Esophagus muscularis mucosa (tissue), 4 donors: ENCODE results near the gene SELENOH. TPM values are rescaled to one million over a fixed set of nuclear protein-coding genes. Genes with fewer than 3 reads are reported as not detected.

ENCODE experiments used
- DNase-seq: peaks from one replicate; pipeline ENCODE4 v3.0.0-alpha.2; 2017; ENCODE audit errors: extremely low spot score
- H3K27ac ChIP-seq, 4 donors: fragments of 200-600 bp; sonication (generic); replicated peaks in 1 of 4; 1 replicate in 3 of 4; 2 replicates in 1 of 4; pipeline ENCODE4 v1.5.1; 2016 to 2019; ENCODE audit warnings: mild to moderate bottlenecking in 1 of 4
- H3K27me3 ChIP-seq, 4 donors: fragments of 200-600 bp; sonication (generic); one replicate each; pipeline versions ENCODE4 v1.5.1 to v1.6.0; 2016 to 2019
- H3K36me3 ChIP-seq, 4 donors: fragments of 200-600 bp; sonication (generic); one replicate each; pipeline ENCODE4 v1.5.1; 2016 to 2019
- H3K4me1 ChIP-seq, 4 donors: fragments of 200-600 bp; sonication (generic); one replicate each; pipeline ENCODE4 v1.5.1; 2016 to 2019
- H3K4me3 ChIP-seq, 4 donors: fragments of 200-600 bp; sonication (generic); 1 replicate in 2 of 4; 2 replicates in 2 of 4; pipeline ENCODE4 v1.5.1; 2016 to 2019; ENCODE audit warnings: mild to moderate bottlenecking in 4 of 4, moderate library complexity in 1 of 4
- H3K9me3 ChIP-seq, 4 donors: fragments of 200-600 bp; sonication (generic); 1 replicate in 3 of 4; 2 replicates in 1 of 4; pipeline ENCODE4 v1.5.1; 2016 to 2019
- CTCF ChIP-seq, 3 experiments: fragments of 200-600 bp in 2 of 3; fragments of 450-650 bp in 1 of 3; sonication (generic) in 2 of 3; IDR thresholded peaks; one replicate each; pipeline ENCODE4 v1.5.1; 2017 to 2019; ENCODE audit warnings: antibody characterized with exemption in 3 of 3, mild to moderate bottlenecking in 2 of 3, moderate library complexity in 1 of 3
- EP300 ChIP-seq: sonication (generic); formaldehyde crosslinking; IDR thresholded peaks from one replicate; pipeline ENCODE4 v1.6.1; 2017; ENCODE audit warnings: antibody characterized with exemption
- POLR2A ChIP-seq: fragments of 450-650 bp; IDR thresholded peaks from one replicate; pipeline ENCODE4 v1.6.1; 2017; ENCODE audit warnings: antibody characterized with exemption, moderate library complexity, mild to moderate bottlenecking, low read depth
- POLR2AphosphoS5 ChIP-seq, 2 donors: sonication (generic); formaldehyde crosslinking; IDR thresholded peaks; one replicate each; pipeline ENCODE4 v1.6.1; 2017; ENCODE audit warnings: antibody characterized with exemption in 2 of 2
- WGBS: methylation state at CpG from one replicate; pipeline ENCODE4 v1.1.5; 2018; 5-methylcytosine and 5-hydroxymethylcytosine counted together
- intact Hi-C: fragments of 100-400 bp; cut with DNase I; formaldehyde crosslinking; loops from one replicate; pipeline ENCODE4 v1.15.1; 2023
- total RNA-seq, 4 donors: library from RNA; depleted of rRNA; stranded (reverse); fragments of >200 nt; gene quantifications; one replicate each; pipeline versions ENCODE4 v1.1.0 to v1.2.1, GENCODE V29; 2016

SELENOH gene
- total RNA-seq, 4 donors from 2014 or later: 71.4 to 109 (median 82.6) TPM

GRCh38 chr11:57777969-57778317 is 36.7 kb downstream of the SELENOH start:
- Histone ChIP-seq H3K27me3 (no peaks in the 10 kb centered on the region), H3K4me3 (peak overlapping the region; percentile 5 to 33 (median 27)), H3K27ac (peak overlapping the region; percentile 75 to 82 (median 78)), H3K9me3 (no peaks in the 10 kb centered on the region), H3K36me3 (no peaks in the 10 kb centered on the region), H3K4me1 (peaks cover 99 to 100% (median 100%) of the 10 kb centered on the region in 4 donors)
- intact Hi-C loops: no loop called here
- 16% methylated on average over 3 of the region's 3 CpGs for WGBS
- no peak for DNase-seq
- TF ChIP-seq CTCF (IDR thresholded peaks at IDR 0.05): no peak
- TF ChIP-seq POLR2A: no peak
- no peak for TF ChIP-seq POLR2AphosphoS5 (IDR thresholded peaks at IDR 0.05)
- TF ChIP-seq EP300: no peak

DNA sequence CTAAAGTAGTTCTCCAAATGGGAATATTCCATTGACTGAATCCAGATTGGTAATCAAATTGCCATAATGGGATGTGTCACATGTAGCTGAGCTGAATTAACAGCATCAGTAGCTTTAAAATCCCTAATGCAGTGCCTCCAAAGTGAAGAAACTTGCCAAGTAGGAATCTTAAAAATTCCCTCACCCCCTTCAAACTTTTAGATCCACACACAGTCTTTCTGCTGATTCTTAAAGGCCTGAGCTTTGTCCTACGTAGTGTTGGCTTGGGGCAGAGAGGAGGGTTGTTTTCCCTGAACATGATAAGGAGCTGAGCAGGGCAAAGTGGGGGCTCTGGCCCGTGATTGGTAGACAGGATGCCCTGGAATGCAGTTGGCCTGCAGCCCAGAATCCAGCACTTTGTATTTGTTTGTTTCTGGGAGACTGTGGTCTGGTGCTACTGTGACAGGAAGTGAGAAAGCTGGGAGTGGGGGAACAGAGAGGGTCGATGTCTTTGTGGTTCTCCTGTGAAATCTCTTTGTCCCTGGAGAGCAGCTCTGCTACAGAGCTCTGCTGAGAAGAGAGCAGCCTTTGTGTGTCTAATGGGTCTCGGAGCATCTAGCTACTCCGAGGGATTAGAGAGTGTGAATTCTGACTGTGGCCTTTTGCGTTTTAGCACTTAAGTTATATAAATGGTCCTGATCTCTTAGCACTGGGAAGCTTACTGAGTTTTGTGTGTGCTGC is 37.2 kb downstream of the SELENOH start:
- H3K27me3 ChIP-seq: no peaks in the 10 kb centered on the region
- DNase-seq: peak; percentile 96
- peak overlapping the region; percentile 75 to 82 (median 78) for H3K27ac ChIP-seq
- intact Hi-C loops: no loop called here
- H3K9me3 ChIP-seq: no peaks in the 10 kb centered on the region
- no peak for TF ChIP-seq CTCF (IDR thresholded peaks at IDR 0.05)
- TF ChIP-seq POLR2AphosphoS5 (IDR thresholded peaks at IDR 0.05): peak; percentile 61 to 67
- no peak for TF ChIP-seq EP300
- no peak for TF ChIP-seq POLR2A
- peak overlapping the region; percentile 5 to 33 (median 27) for H3K4me3 ChIP-seq
- WGBS: 0% methylated on average over 6 of the region's 6 CpGs
- no peaks in the 10 kb centered on the region for H3K36me3 ChIP-seq
- H3K4me1 ChIP-seq: peaks cover 98 to 100% (median 100%) of the 10 kb centered on the region in 4 donors

GRCh38 chr11:57779276-57779675 is 38.0 kb downstream of the SELENOH start:
- no peaks in the 10 kb centered on the region for H3K36me3 ChIP-seq
- intact Hi-C loops: no loop called here
- H3K4me1 ChIP-seq: peaks cover 97 to 100% (median 100%) of the 10 kb centered on the region in 4 donors
- H3K27ac ChIP-seq: peak overlapping the region; percentile 75 to 82 (median 78)
- TF ChIP-seq POLR2A (no peak), POLR2AphosphoS5 (IDR thresholded peaks at IDR 0.05) (peak in 1 of 2 donors; percentile 36), EP300 (no peak), CTCF (IDR thresholded peaks at IDR 0.05) (peak in 1 of 3 experiments; percentile 17)
- 16% methylated on average over 1 of the region's 1 CpG for WGBS
- no peak for DNase-seq
- H3K4me3 ChIP-seq: peak overlapping the region in 3 of 4 donors; percentile 5 to 33 (median 22)
- H3K9me3 ChIP-seq: no peaks in the 10 kb centered on the region
- no peaks in the 10 kb centered on the region for H3K27me3 ChIP-seq

GRCh38 chr11:57781529-57781943 is 40.2 kb downstream of the SELENOH start:
- intact Hi-C loops: no loop called here
- TF ChIP-seq POLR2AphosphoS5 (IDR thresholded peaks at IDR 0.05): no peak
- peaks cover 89 to 100% (median 100%) of the 10 kb centered on the region in 4 donors for H3K4me1 ChIP-seq
- WGBS: 65% methylated on average over 3 of the region's 3 CpGs
- DNase-seq: no peak
- no peaks in the 10 kb centered on the region for H3K36me3 ChIP-seq
- peak overlapping the region; percentile 75 to 82 (median 78) for H3K27ac ChIP-seq
- no peak overlapping the region for H3K4me3 ChIP-seq
- H3K27me3 ChIP-seq: no peaks in the 10 kb centered on the region
- no peaks in the 10 kb centered on the region for H3K9me3 ChIP-seq

GRCh38 chr11:57785072-57785471 is 43.8 kb downstream of the SELENOH start:
- intact Hi-C loops: no loop called here
- Histone ChIP-seq H3K4me3 (no peak overlapping the region), H3K4me1 (peaks cover 86 to 98% (median 94%) of the 10 kb centered on the region in 4 donors), H3K36me3 (no peaks in the 10 kb centered on the region), H3K27me3 (no peaks in the 10 kb centered on the region), H3K27ac (peak overlapping the region in 2 of 4 donors; percentile 8 to 12), H3K9me3 (no peaks in the 10 kb centered on the region)
- no peak for TF ChIP-seq POLR2AphosphoS5 (IDR thresholded peaks at IDR 0.05)
- no peak for TF ChIP-seq CTCF (IDR thresholded peaks at IDR 0.05)
- TF ChIP-seq POLR2A: no peak
- TF ChIP-seq EP300: no peak
- no peak for DNase-seq
- WGBS: 51% methylated on average over 2 of the region's 2 CpGs
